HG03432 (cell line): Measurements from ENCODE around the gene CLPTM1.
A peak's percentile ranks its signal among the peaks of the same experiment; 100 is the strongest.
"Not testable (repeated sequence)": the region's sequence is repeated elsewhere in the genome, so short reads cannot be mapped to it uniquely, and the experiment has no call there.

Experiments used
- ATAC-seq: cut with Tn5 transposase; IDR thresholded peaks from one replicate; pipeline ENCODE4 v1.9.1; 2021; ENCODE audit warnings: mild to moderate bottlenecking, moderate library complexity; ENCODE audit not compliant: unreplicated experiment

Gene CLPTM1

GRCh38 chr19:44939668-44940067 lies 15.5 kb upstream of the CLPTM1 start:
- no peak for ATAC-seq

- ATAC-seq = no peak
These were observed 13.1 kb upstream of the CLPTM1 start, which contains the start of gene APOC4 for GRCh38 chr19:44942067-44942571. Gene APOC4, plus strand, starts transcription at chr19:44942237. Its CDS starts 41 bp downstream, at chr19:44942278.

GRCh38 chr19:44943801-44944249 lies 11.4 kb upstream of the CLPTM1 start:
- ATAC-seq = peak; percentile 66

- ATAC-seq = no peak
These were observed 8.1 kb upstream of the CLPTM1 start for GRCh38 chr19:44947041-44947581.

DNA sequence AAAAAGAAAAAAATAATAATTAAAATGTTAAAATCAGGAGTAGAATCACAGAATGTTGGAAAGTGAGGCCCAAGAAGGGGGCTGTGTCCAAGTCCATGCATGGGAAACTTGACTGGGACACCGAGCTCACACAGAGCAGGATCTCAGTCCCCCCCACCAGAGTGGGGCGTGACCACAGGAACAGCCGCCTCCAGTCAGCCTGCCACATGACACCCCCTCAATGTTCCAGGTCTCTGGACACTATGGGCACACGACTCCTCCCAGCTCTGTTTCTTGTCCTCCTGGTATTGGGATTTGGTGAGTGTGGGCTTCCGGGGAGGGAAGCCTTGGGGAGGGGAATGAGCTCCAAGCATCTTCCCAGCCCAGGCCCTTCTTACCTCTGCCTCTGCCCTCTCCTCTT lies 6.9 kb upstream of the CLPTM1 start:
- no peak for ATAC-seq

DNA sequence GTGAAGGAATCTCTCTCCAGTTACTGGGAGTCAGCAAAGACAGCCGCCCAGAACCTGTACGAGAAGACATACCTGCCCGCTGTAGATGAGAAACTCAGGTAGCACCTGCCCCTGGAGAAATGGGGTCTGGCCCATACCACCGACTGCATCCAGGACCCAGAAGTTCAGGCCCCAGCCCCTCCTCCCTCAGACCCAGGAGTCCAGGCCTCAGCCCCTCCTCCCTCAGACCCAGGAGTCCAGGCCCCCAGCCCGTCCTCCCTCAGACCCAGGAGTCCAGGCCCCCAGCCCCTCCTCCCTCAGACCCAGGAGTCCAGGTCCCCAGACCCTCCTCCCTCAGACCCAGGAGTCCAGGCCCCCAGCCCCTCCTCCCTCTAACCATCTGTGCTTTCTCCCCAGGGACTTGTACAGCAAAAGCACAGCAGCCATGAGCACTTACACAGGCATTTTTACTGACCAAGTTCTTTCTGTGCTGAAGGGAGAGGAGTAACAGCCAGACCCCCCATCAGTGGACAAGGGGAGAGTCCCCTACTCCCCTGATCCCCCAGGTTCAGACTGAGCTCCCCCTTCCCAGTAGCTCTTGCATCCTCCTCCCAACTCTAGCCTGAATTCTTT lies 6.3 kb upstream of the CLPTM1 start:
- ATAC-seq = no peak

- ATAC-seq = no peak
These were observed 5.6 kb upstream of the CLPTM1 start for GRCh38 chr19:44949550-44949949.

- ATAC-seq = no peak
These were observed 3.7 kb upstream of the CLPTM1 start for GRCh38 chr19:44951179-44952159.

GRCh38 chr19:44954278-44954648 lies 917 bp upstream of the CLPTM1 start:
- no peak for ATAC-seq

DNA sequence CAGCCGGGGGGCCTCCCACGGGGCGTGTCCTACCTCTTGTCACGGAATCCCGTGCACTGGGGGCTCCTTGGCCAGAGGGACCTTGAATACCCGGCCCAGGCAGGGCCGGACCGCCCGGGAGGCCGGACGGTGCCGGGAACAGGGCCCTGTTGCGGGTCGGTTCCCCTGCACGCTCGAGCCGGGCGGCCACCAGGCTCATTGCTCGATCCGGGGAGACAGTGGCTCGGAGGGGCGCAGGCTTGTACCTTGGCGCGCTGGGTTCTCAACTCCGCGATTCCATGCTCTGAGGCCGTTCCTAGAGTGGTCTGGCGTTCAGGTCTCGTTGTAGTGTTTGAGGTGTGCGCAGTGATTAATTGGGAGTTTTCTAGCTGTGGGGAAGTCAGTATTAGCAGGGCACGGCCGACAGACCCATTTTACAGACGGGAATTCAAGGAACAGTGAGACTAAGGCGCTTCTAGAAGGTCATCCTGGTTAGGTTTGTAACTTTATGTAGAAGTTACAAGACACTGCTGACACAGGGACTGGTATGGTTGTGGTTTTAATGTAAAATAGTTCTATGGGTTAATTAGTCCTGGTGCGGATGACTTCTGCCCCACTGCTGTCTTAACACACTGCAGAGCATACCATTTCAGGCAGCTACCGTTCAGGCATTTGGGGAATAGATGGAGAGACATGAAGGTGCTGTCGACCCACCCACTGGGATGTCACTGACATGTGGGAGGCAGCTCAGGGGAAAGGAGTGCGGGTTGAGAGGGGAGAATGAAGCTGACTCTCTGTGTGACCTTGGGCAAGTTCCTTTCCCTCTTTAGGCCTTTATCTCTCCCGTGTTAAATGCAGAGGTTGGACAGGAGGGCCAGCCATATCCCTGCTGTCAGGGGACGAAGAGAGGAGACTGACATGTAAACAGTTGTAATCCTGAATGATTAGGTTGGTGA lies 592 bp downstream of the CLPTM1 start:
- no peak for ATAC-seq

DNA sequence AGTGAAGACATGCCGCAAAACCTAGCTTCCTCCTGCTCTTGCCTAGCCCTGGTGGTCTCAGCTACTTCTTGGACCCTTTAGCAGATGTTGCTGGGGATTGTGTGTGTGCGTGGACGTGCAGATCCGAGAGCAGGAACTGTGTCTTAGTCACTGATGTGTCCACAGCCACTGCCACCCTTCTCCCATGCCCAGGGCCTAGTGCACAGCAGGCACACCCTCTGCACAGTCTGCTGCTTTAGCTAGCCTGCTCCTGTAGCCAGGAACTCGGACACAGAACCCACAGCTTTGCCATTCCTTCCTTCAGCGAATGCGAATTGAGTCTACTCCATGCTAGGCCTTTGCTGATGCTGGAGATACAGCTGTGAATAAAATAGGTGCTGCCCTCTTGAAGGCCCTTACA lies 2.3 kb downstream of the CLPTM1 start:
- no peak for ATAC-seq

DNA sequence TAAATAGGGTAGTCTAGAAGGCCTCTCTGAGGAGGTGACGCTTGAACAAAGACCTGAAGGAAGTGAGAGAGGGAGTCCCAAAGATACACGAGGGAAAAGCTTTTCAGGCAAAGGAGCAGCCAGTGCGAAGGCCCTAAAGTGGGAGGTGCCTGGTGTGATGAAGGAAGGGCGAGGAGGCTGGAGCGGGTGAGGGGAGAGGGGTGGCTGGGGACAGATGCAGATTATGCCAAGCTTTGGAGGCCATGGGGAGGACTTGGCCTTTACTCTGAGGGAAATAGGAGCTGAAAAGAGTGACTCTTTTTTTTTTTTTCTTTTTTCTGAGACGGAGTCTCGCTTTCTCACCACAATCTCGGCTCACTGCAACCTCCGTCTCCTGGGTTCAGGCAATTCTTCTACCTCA lies 2.9 kb downstream of the CLPTM1 start:
- no peak for ATAC-seq

DNA sequence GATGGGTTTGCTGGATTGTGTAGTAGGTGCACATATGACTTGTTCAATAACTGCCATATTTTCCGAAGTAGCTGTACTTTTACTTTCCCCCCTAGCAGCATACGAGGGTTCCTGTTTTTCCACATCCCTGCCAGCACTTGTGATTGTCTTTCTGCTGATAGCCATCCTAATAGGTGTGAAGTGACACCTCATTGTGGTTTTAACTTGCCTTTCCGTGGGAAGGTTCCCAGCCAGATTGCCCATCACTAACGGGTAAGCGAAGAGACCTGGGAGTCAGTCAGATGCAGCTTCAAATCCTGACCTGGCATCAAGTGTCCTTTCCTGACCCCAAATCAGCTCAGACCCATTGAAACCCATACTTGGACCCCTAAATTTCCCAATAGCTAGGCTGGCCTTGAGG lies 4.5 kb downstream of the CLPTM1 start:
- ATAC-seq = no peak

GRCh38 chr19:44960906-44961728 lies 5.9 kb downstream of the CLPTM1 start:
- no peak for ATAC-seq

- no peak for ATAC-seq
These were observed 6.6 kb downstream of the CLPTM1 start for GRCh38 chr19:44961821-44962220.

GRCh38 chr19:44968118-44968517 lies 12.9 kb downstream of the CLPTM1 start:
- ATAC-seq = no peak

- no peak for ATAC-seq
These were observed 13.5 kb downstream of the CLPTM1 start for GRCh38 chr19:44968670-44969069.

DNA sequence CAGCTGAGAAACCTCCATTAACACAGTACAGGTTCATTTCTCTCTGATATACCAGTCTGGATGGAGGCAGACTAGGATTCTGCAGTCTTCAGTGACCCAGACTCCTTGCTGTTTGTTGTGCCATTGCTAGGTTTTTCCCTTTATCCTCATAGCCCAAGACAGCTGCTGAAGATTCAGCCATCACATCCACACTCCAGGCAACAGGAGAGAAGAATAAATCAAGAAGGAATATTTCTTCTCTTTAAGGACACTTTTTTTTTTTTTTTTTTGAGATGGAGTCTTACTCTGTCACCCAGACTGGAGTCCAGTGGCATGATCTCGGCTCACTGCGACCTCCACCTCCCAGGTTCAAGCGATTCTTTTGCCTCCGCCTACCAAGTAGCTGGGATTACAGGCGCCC lies 14.3 kb downstream of the CLPTM1 start:
- no peak for ATAC-seq

GRCh38 chr19:44971451-44971850 lies 16.3 kb downstream of the CLPTM1 start:
- not testable (repeated sequence) for ATAC-seq

DNA sequence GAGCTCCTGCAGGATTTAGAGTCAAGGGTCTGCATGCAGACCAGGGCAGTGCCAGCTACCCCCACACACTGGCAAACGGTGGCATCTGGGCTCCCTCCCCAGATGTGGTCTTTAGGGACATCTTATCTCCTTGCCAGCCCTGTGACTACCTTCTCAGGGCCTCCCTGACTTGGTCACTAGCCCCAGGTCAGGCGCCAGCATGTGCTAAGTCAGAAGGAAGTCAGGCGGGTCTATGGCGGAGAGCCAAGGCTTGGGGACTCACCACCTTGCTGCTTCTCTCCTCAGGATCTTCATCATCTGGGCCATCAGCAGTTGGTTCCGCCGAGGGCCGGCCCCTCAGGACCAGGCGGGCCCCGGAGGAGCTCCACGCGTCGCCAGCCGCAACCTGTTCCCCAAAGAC lies 17.6 kb downstream of the CLPTM1 start:
- ATAC-seq = no peak
